Measurements from ENCODE around the gene OVAAL.

The OVAAL gene

DNA sequence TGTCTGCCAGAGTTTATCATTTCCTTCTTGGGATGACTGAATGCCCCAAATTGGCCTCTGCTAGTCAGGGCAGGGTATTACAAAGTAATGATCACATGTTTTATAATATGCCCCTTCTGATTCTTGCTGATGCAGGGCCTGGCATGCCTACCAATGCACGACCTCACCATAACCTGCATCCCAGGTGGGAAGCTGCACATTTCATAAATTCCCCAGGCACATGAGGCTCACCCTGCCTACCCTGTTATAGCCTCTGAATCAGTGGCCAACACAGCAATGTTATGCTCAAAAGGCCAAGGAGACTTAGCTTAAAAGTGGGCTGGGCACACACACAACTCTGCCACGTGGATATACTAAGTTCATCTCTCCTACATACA, 45.1 kb downstream of the OVAAL start:
- TF ChIP-seq ZFP30 (CRISPR knock-in tag; IDR thresholded peaks at IDR 0.05) (no peak), RARB (CRISPR knock-in tag; IDR thresholded peaks at IDR 0.05) (no peak), TCF4 (CRISPR knock-in tag; IDR thresholded peaks at IDR 0.05; ENCODE audit: borderline replicate concordance) (no peak), ZFP3 (CRISPR knock-in tag; IDR thresholded peaks at IDR 0.05) (no peak), ARNTL (CRISPR knock-in tag; IDR thresholded peaks at IDR 0.05; ENCODE audit: borderline replicate concordance, low read depth) (no peak), ZNF565 (CRISPR knock-in tag; conservative IDR thresholded peaks at IDR 0.05; ENCODE audit: low read depth) (no peak), OSR1 (CRISPR knock-in tag; IDR thresholded peaks at IDR 0.05) (no peak), CSDC2 (CRISPR knock-in tag; IDR thresholded peaks at IDR 0.05) (no peak), ISL1 (CRISPR knock-in tag; IDR thresholded peaks at IDR 0.05) (no peak), GLIS3 (CRISPR knock-in tag; IDR thresholded peaks at IDR 0.05) (no peak), ZC3H10 (CRISPR knock-in tag; IDR thresholded peaks at IDR 0.05) (no peak)
- TF ChIP-seq, protein P1, sequence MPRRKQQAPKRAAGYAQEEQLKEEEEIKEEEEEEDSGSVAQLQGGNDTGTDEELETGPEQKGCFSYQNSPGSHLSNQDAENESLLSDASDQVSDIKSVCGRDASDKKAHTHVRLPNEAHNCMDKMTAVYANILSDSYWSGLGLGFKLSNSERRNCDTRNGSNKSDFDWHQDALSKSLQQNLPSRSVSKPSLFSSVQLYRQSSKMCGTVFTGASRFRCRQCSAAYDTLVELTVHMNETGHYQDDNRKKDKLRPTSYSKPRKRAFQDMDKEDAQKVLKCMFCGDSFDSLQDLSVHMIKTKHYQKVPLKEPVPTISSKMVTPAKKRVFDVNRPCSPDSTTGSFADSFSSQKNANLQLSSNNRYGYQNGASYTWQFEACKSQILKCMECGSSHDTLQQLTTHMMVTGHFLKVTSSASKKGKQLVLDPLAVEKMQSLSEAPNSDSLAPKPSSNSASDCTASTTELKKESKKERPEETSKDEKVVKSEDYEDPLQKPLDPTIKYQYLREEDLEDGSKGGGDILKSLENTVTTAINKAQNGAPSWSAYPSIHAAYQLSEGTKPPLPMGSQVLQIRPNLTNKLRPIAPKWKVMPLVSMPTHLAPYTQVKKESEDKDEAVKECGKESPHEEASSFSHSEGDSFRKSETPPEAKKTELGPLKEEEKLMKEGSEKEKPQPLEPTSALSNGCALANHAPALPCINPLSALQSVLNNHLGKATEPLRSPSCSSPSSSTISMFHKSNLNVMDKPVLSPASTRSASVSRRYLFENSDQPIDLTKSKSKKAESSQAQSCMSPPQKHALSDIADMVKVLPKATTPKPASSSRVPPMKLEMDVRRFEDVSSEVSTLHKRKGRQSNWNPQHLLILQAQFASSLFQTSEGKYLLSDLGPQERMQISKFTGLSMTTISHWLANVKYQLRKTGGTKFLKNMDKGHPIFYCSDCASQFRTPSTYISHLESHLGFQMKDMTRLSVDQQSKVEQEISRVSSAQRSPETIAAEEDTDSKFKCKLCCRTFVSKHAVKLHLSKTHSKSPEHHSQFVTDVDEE (CRISPR knock-in tag; IDR thresholded peaks at IDR 0.05): no peak
- TF ChIP-seq, protein P2, sequence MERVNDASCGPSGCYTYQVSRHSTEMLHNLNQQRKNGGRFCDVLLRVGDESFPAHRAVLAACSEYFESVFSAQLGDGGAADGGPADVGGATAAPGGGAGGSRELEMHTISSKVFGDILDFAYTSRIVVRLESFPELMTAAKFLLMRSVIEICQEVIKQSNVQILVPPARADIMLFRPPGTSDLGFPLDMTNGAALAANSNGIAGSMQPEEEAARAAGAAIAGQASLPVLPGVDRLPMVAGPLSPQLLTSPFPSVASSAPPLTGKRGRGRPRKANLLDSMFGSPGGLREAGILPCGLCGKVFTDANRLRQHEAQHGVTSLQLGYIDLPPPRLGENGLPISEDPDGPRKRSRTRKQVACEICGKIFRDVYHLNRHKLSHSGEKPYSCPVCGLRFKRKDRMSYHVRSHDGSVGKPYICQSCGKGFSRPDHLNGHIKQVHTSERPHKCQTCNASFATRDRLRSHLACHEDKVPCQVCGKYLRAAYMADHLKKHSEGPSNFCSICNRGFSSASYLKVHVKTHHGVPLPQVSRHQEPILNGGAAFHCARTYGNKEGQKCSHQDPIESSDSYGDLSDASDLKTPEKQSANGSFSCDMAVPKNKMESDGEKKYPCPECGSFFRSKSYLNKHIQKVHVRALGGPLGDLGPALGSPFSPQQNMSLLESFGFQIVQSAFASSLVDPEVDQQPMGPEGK (CRISPR knock-in tag; IDR thresholded peaks at IDR 0.05; ENCODE audit: borderline replicate concordance): no peak
- TF ChIP-seq, protein P3, sequence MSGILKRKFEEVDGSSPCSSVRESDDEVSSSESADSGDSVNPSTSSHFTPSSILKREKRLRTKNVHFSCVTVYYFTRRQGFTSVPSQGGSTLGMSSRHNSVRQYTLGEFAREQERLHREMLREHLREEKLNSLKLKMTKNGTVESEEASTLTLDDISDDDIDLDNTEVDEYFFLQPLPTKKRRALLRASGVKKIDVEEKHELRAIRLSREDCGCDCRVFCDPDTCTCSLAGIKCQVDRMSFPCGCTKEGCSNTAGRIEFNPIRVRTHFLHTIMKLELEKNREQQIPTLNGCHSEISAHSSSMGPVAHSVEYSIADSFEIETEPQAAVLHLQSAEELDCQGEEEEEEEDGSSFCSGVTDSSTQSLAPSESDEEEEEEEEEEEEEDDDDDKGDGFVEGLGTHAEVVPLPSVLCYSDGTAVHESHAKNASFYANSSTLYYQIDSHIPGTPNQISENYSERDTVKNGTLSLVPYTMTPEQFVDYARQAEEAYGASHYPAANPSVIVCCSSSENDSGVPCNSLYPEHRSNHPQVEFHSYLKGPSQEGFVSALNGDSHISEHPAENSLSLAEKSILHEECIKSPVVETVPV (CRISPR knock-in tag; IDR thresholded peaks at IDR 0.05): no peak
- ATAC-seq: no peak

DNA sequence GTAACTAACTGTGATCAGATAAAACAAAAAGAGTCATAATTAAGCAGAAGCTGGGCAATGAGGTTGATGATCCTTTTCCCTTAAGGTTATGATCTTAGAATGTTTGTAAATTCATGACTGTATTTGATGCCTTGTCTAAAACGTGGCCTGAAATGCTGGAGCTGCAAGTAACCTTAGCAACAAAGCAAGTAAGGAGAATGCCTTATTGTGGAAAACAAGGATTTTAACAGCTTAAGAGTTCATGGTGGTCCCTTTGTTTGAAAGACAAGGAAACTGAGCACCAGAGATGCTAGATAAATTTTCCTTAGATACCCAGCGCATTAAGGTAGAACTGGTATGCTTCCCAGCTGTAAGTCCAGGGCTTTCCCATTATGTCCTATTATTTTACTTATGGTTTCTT, 47.4 kb downstream of the OVAAL start:
- ATAC-seq: no peak
- no peak for TF ChIP-seq TOX (CRISPR knock-in tag; IDR thresholded peaks at IDR 0.05; ENCODE audit: borderline replicate concordance)
- no peak for TF ChIP-seq ESRRG (CRISPR knock-in tag; IDR thresholded peaks at IDR 0.05)
- no peak for TF ChIP-seq OSR1 (CRISPR knock-in tag; IDR thresholded peaks at IDR 0.05)
- TF ChIP-seq CSDC2 (CRISPR knock-in tag; IDR thresholded peaks at IDR 0.05): no peak
- TF ChIP-seq TCF4 (CRISPR knock-in tag; IDR thresholded peaks at IDR 0.05; ENCODE audit: borderline replicate concordance): no peak
- TF ChIP-seq RARB (CRISPR knock-in tag; IDR thresholded peaks at IDR 0.05): no peak
- TF ChIP-seq, protein P3 (CRISPR knock-in tag; IDR thresholded peaks at IDR 0.05): no peak
- TF ChIP-seq ARNTL (CRISPR knock-in tag; IDR thresholded peaks at IDR 0.05; ENCODE audit: borderline replicate concordance, low read depth): no peak
- TF ChIP-seq BACH2 (CRISPR knock-in tag; IDR thresholded peaks at IDR 0.05; ENCODE audit: borderline replicate concordance): no peak
- no peak for TF ChIP-seq ZC3H10 (CRISPR knock-in tag; IDR thresholded peaks at IDR 0.05)
- TF ChIP-seq ZFP3 (CRISPR knock-in tag; IDR thresholded peaks at IDR 0.05): no peak
- TF ChIP-seq, protein P4, sequence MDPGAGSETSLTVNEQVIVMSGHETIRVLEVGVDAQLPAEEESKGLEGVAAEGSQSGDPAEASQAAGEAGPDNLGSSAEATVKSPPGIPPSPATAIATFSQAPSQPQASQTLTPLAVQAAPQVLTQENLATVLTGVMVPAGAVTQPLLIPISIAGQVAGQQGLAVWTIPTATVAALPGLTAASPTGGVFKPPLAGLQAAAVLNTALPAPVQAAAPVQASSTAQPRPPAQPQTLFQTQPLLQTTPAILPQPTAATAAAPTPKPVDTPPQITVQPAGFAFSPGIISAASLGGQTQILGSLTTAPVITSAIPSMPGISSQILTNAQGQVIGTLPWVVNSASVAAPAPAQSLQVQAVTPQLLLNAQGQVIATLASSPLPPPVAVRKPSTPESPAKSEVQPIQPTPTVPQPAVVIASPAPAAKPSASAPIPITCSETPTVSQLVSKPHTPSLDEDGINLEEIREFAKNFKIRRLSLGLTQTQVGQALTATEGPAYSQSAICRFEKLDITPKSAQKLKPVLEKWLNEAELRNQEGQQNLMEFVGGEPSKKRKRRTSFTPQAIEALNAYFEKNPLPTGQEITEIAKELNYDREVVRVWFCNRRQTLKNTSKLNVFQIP (CRISPR knock-in tag; IDR thresholded peaks at IDR 0.05; ENCODE audit: borderline replicate concordance, low read depth): no peak
- TF ChIP-seq, protein P5, sequence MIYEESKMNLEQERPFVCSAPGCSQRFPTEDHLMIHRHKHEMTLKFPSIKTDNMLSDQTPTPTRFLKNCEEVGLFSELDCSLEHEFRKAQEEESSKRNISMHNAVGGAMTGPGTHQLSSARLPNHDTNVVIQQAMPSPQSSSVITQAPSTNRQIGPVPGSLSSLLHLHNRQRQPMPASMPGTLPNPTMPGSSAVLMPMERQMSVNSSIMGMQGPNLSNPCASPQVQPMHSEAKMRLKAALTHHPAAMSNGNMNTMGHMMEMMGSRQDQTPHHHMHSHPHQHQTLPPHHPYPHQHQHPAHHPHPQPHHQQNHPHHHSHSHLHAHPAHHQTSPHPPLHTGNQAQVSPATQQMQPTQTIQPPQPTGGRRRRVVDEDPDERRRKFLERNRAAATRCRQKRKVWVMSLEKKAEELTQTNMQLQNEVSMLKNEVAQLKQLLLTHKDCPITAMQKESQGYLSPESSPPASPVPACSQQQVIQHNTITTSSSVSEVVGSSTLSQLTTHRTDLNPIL (CRISPR knock-in tag; IDR thresholded peaks at IDR 0.05; ENCODE audit: low read depth): no peak
- TF ChIP-seq ZNF70 (CRISPR knock-in tag; IDR thresholded peaks at IDR 0.05): no peak
- TF ChIP-seq, protein P1 (CRISPR knock-in tag; IDR thresholded peaks at IDR 0.05): no peak
- TF ChIP-seq, protein P2 (CRISPR knock-in tag; IDR thresholded peaks at IDR 0.05; ENCODE audit: borderline replicate concordance): no peak
- TF ChIP-seq ZFP30 (CRISPR knock-in tag; IDR thresholded peaks at IDR 0.05): no peak
- no peak for TF ChIP-seq ZNF8 (CRISPR knock-in tag; IDR thresholded peaks at IDR 0.05)

Data from SK-N-SH treated with all-trans-retinoic acid at 6 μM for 48 hours (cell line).